COLO829 (cell line): ENCODE data around the gene GABBR2.
"Not testable (repeated sequence)": the region's sequence is repeated elsewhere in the genome, so short reads cannot be mapped to it uniquely, and the experiment has no call there.

ENCODE experiments used
- DNase-seq: peaks from one replicate; pipeline ENCODE4 v3.0.0; 2012; ENCODE audit warnings: low spot score

GABBR2 gene

DNA sequence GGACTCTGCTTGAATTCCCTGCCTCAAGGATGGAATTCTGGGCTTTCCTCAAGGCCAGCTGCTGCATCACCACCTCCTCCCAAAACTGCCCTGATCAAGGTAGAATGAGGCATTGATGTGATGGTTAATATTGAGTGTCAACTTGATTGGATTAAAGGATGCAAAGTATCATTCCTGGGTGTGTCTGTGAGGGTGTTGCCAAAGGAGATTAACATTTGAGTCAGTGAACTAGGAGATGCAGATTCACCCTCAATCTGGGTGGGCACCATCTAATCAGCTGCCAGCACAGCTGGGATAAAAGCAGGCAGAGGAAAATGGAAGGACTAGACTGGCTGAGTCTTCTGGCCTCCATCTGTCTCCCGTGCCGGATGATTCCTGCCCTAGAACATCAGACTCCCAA lies 23.9 kb downstream of the GABBR2 start:
- not testable (repeated sequence) for DNase-seq

DNA sequence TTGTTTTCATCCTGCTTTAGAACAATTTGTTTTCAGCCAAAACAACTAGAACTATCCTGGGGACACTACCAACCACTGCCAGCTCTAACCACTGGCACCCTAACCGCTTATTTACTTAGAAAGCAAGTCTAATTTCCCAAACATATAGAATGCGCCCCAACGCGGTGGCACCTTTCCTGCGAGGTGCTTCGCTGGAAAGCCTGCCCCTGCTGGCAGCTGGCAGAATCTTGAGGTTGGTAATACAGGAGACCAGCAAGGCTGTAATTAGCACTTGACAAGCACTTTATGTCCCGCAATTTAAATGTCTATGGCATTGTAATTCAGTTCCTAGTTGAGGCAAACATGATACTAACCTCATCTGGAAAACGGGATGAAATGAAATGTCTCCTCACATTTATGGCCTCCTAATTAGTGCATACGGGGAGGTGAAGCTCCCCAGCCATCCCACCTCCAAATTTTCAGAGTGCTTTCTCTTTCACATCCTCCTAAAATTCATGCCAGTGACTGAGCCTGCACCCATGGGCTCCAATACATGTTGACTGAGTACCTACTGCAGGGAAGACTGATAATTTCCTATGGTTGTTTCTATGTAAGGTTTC lies 30.4 kb downstream of the GABBR2 start:
- DNase-seq = no peak

DNA sequence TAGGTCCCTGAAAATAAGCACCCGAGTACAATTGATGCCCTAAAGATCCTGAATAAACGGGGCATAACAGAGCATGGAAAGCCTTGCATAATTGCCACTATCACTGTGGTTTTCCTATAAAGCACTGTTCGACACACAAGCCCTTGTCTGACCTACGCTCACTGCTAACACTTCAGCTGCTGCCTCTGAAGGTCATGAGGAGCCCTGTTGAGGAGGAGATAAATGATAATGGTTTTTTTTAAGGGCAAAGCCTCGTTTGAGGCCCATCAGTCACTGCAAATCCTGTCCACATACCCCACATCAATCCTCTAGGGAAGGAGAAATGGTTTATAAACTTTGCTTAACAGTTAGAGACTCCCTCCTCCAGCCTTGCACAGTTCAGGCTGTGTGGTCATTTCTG lies 35.1 kb downstream of the GABBR2 start:
- no peak for DNase-seq

DNA sequence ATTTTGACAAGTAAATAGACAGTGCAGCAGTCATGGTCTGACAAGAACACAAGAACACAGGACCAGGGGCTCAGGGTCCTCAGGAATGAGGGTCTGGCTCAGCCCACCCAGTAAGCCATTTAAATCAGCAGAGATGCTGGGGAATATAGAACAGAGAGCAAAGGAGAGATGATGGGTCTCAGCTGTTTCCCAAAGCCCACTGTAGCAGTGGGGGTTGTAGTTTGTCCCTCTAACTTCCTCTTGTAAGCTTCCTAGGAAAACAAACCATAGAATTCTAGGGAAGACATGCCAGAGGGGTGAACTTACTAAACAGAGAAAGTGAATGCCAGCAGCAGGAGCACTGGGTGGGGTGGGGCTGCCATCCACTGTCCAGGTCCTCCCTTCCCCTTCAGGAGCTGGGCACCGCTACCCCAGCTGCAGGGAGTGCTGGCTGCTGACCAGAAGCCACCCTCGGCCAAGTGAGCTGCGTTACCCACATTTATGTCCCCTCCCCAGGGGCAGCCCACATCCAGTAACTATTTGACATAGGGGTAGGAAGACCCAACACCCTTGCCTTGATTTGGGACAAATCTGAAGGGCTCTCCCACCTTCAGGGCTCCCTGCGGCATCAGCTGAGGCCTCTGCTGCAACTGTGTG lies 41.6 kb downstream of the GABBR2 start:
- DNase-seq = no peak

DNA sequence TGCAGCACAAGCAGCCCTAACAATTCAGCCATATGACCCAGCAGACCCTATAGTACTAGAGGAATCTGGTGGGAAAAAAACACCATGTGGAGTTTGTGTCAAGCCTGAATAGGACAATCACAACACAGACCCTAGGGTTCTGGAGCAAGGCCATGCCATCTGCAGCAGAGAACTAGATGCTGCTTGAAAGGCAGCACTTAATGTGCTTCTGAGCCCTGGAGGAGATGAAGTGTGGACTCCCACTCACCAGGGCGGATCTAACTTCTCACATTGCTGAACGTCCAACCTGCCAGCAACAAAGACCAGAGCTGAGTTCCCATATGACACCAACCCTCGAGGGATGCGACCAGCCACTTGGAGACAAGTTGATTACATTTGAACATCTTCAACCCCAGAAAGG lies 43.2 kb downstream of the GABBR2 start:
- DNase-seq = no peak

DNA sequence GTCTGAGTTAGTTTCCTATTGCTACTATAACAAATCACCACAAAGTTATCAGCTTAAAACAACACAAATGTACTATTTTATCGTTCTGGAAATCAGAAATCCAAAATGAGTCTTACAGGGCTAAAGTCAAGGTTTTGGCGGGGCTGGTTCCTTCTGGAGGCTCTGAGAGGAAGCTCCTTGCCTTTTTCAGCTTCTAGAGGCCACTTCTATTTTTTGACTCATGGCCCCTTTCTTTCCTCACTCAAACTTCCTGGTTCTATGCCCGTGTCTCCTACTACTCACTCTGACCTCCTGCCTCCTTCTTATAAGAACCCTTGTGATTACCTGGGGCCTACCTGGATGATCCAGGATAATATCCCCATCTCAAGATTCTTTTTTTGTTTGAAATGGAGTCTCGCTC lies 48.2 kb downstream of the GABBR2 start:
- DNase-seq = no peak

DNA sequence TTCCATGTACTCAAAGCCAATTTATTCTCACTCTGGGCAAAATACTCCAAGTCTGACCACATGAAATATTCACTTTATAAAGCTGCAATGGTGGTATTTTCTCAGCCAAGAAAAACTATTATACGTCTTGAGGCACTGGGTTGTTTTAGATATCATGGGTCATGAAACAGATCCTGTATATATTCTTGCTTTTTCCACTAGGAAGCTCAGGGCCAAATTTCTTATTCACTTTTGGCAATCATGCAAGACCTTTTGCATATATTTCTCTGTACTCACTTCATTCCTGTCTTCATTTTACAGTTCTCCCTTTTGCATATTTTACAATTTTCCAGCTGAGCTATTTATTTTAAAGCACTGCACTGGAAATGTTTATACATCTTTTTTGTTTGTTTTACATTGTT lies 49.8 kb downstream of the GABBR2 start:
- no peak for DNase-seq

DNA sequence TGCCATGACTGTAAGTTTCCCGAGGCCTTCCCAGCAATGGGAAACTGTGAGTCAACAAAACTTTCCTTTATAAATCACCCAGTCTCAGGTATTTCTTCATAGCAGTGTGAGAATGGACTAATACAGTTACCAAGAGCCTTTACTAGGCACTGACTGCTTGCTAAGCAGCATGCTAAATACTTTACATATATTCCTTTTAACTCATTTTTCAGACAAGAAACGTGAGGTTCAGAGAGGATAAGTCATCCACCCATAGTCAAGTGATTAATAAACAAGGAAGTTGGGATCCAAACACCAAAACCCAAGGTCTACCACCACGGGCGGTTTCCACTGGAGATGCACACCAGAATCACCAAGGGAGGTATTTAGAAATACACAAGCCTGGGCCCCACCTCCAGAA lies 50.8 kb downstream of the GABBR2 start:
- no peak for DNase-seq

DNA sequence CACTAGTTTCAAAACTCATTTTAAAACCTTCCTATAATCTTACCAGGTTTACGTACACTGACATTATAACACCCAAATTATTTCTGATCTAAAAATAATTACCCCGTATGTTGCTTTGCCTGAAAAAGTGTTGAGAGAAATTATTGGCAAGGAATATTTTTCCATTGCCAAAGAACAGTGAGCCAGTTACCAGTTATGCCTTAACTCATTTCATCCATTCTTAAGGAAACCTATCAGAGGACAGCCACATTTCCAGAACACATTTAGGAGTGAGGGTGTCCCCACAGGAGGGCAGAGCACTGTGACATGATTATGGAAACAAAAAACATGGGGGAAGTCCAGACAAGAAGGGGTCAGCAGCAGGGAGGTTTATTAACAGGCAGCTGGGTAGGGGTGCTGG lies 52.2 kb downstream of the GABBR2 start:
- no peak for DNase-seq

DNA sequence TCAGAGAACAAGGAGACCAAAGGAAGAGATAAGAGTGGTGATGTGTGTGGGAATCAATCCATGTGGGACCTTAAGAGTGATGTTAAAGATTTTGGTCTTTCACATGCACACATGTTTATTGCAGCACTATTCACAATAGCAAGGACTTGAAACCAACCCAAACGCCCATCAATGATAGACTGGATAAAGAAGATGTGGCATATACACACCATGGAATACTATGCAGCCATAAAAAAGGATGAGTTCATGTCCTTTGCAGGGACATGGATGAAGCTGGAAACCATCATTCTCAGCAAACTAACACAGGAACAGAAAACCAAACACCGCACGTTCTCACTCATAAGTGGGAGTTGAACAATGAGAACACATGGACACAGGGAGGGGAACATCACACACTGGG lies 53.3 kb downstream of the GABBR2 start:
- DNase-seq = not testable (repeated sequence)

DNA sequence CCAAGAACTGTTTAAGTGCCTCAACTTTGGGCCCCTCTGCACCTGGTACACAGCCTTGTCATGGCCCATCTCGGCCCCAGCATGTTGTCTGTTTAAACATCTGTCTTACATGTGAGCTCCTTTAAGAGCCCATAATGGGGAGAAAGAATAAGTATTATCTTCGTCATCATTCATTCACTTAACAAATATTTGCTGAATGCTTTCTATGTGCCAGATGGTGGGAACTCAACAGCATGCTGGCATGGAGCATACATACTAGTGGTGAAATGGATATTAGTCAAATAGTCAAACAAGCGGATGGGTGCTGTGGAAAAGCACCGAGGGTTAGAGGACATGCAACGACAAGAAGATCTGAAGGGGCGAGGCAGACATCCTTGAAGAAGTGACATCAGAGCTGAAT lies 54.5 kb downstream of the GABBR2 start:
- DNase-seq = no peak

DNA sequence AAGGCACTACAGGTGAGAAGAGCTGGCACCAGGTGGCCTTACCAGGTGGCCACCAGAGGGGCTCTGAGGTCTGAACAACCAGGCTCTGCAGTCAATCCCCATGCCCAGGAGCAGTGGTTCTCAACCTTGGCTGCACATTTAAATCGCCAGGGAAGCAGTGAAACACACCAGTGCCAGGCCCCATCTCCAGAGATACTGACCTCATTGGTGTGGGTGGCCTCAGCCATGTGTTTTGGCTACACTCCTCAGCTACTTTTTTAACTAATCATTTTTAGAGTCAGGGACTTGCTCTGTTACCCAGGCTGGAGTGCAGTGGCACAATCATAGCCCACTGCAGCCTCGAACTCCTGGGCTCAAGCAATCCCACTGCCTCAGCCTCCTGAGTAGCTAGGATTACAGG lies 56.0 kb downstream of the GABBR2 start:
- no peak for DNase-seq

DNA sequence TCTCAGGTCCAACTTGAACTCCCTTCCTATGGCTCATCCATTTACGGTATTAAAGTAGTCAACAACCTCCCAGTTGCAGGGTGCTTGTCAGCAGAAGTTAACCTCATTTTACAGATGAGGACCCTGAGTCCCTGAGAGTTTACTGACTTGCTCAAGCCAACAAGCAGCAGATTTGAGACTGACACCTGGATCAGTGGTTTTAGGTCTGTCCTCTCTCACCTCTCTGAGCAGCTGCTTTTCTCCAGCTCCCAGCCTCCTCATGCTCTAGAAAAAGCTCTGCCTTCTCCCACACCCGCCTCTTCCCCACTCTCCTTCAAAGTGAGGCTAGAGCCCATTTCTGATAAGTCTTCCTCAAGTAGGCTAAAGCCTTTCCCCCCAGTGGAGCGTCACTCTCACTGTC lies 56.4 kb downstream of the GABBR2 start:
- DNase-seq = no peak

DNA sequence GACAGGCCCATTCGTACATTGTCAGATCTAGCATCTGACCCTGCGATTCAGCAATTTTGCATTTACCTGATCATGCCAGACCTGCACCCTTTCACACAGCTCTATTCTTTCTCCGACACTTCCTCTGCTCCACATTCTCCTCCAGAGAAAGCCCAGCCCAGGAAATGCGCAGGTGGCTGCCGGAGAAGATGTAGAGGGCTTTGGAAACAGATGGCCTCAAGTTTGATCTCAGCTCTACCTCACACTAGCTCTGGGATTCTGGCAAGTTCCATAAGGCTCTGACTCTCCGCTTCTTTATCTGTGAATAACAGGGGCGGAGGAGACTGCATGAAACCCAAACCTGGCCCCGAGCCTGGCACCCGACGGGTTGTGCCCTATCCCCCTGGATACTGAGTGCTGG lies 61.5 kb downstream of the GABBR2 start:
- DNase-seq = no peak

DNA sequence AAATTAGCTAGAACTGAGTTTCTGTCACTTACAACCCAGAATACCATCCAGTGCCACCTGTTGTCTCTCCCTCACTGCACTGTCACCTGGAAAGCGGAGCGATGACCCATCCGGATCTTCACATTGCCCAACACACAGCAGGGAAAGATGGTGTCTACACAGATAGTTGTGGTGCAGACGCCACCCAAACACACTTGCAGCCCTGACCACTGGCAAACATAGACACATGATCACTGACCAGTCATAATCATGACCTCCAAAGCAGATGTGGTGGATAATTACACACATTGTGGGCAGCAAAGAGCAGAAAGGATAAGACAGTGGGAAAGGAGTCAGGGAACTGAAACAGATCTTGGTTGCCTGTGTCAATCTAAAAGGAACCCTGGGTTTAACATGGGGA lies 64.7 kb downstream of the GABBR2 start:
- no peak for DNase-seq

DNA sequence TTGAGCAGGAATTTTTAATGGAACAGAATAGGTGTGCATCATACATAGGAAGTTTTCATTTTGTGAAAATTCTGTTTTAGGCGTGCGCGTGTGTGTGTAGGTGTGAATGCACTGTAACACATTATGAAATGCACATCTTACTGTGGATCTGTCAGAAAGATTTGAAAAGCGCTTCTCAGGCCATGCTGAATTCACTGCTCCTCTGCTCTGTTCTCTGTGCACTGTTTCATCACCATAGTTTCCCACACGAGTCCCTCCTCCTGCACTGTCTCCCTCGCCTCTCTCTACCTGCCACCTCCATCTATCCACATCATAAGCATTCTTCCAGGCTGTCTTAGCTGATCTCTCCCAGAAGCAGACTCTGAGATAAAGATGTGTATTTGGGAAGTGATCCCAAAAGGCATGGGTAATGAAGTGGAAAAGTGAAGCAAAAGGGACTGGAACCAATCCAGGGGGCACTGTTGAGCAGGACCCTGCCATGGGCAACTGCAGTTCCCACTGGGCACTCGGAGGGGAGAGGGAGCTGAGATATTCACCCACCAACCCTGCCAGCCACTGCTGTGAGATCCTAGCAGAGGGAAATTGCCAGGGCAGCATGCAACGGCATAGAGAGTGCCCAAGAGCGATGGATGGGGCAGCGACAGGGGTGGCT lies 65.9 kb downstream of the GABBR2 start:
- no peak for DNase-seq

DNA sequence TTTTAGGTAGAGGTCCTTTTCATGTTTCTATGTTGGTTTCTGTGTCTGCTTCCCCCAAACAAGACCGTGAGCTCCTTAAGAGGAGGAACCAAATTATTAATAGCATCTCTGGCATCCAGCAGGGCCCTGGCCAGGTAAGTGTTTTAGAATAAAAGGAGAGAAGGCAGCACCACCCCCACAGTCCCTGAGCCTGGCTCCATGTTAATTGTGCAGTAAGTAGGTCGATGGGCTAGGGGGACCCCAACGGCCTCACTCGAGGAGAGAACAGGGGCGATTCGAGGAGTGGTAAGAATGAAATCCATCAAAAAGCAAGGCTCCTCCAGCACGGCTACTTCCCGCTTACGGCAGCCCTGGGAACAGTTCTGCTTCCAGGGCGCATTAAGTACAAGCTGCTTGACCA lies 67.0 kb downstream of the GABBR2 start:
- DNase-seq = no peak

DNA sequence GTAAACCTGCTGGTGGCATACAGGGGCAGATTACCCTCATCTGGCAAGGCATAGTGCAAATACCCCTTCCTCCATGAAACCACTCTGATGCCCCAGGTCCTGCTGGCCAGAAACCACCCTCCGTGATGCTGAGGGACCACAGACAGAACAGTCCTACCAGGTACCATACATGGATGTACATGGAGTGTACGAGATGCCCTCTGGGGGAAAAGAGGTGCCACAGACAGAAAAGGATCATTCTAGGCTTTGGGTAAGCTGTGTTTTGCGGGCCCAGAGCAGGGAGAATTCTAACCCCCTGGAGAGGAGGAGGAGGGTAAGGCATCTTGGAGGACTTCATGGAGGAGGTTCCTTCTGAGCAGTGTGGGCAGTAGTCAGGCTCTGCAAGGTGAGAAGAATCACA lies 68.3 kb downstream of the GABBR2 start:
- no peak for DNase-seq

DNA sequence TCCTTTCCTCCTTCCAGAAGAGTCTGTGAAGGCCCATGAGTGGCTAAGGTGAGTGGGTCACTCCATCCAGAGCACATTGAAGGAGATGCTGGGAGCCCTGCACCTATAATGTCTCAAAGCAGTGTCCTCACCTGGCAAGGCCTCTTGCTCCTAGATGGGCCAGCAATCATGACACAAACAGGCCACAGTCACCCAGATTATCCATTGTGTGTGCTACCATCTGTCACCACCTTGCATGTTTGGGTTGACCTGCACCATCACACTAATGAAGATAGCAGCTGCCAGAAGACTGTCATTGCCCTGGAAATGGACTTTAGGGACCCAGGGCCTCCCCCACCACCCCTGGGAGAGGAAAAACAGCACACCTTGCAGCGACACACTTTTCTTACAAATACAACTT lies 69.6 kb downstream of the GABBR2 start:
- DNase-seq = no peak

DNA sequence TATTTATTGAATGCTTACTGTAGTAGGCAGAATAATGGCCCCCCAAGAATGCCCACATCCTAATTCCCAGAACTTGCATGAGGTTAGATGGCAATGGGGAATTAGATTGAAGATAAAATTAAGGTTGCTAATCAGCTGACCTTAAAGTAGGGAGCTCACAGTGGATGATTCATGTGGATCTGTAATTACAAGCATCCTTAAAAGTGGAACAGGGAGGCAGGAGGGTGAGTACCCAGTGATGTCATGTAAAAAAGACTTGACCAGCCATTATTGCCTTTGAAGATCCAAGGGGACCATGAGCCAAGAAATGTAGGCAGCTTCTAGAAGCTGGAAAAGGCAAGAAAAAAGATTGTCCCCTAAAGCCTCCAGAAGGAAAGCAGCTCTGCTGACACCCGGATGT lies 71.4 kb downstream of the GABBR2 start:
- DNase-seq = no peak

DNA sequence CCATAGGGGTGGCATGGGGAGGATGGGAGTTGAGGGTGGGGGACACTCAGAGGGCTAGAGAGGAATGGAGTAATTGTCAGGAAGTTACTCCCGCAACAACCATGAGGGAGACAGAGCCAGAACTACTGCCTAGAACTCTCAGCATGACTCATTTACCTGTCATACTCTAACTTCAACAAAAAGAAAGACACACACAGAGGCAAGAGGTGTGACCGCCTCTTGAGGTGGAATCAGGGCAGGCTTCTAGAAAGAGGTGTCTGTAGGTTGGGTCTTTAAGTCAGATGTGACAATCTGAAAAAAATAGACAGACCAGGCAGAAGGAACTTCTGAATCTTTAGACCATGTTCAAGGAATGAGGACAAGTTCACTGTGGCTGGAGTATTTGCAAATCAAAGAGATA lies 73.4 kb downstream of the GABBR2 start:
- DNase-seq = no peak

DNA sequence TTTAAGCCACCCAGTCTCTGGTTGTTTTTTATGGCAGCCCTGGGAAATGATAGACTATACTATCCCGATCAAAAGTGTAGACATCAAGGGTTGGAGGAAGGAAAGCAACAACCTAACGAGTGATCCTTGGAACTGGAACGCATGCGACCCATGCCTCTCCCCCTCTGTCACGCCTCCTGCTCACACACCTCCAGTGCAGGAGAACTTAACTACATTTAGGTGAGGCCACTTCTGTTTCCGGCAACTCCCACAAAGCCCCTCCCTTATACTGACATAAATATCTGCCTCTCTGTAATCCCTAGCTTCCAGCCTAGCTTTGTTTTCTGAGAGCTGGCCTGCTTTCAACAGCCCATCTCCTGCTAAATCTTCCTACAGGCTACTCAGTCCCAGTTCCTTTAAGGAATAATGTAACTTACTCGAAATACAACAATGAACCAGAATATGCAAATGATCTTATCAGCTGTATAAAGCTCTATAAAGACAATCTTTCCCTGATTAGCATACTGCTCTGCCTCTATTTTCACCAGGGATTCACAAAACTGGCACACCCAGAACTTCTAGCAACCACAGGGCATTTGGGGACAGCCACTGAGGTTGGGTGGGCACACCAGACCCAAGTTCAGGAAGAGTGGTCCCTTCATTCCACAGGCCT lies 73.9 kb downstream of the GABBR2 start:
- no peak for DNase-seq

DNA sequence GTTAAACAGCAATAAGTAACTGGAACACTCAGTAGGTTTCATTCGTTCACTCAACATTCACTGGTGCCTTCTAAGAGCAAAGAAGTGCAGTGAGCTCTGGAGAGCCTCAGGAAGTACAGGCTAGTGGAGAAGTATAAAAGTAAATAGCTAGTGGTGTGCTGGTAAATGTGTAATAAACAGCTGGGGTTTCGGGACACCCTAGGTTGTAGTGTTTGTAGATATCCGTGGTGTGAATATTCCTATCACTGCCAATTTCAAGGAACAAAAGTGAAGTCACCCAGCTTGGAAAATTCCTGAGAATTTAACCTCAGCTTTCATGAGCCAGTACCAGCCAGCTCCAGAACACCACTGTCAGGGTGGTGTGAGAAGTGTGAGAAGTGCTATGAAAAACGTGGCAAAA lies 75.9 kb downstream of the GABBR2 start:
- no peak for DNase-seq
